ENCODE results near the gene AP1S3.

Gene AP1S3

DNA sequence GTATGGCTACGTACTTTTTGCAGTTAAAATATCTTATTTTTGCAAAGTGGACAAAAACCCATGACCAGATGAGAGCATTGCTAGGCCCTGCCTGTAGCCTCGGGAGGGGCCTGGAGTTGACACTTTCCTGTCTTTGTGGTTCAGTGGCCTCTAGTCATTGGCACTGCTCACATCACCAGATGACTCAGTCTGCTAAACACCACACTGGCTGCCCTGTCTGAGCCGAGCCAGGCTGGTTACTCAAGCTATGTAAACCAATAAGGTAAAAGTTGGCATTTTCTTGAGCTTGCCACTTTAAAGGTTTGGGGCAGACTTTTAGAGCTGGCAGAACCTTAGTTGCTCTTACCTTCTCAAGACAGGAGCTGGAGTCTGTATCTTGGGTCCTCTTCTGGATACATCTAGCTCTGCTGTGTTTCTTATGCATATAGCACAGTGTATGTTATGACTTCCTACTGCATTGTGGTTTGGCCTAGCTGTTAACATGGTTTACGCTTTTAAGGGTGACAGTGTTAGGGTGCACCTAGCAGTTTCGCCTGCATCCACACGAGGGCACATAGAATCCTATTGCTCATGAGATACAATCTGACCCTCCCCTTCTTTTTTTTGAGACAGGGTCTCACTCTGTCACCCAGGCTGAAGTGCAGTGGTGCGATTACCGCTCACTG is 76.4 kb downstream of the AP1S3 start (continued):
- TF ChIP-seq SCRT2 (tag by site-specific recombination; IDR thresholded peaks at IDR 0.05) (no peak), ZNF37A (tag by site-specific recombination; IDR thresholded peaks at IDR 0.05) (no peak), ZNF510 (tag by site-specific recombination; IDR thresholded peaks at IDR 0.05; ENCODE audit: insufficient replicate concordance) (no peak), ZNF324 (tag by site-specific recombination; IDR thresholded peaks at IDR 0.05) (no peak), ZNF670 (tag by site-specific recombination; IDR thresholded peaks at IDR 0.05; ENCODE audit: low read depth) (no peak), ZNF302 (tag by site-specific recombination; IDR thresholded peaks at IDR 0.05; ENCODE audit: low read depth) (no peak), ZNF610 (tag by site-specific recombination; IDR thresholded peaks at IDR 0.05; ENCODE audit: borderline replicate concordance) (no peak), ZNF311 (tag by site-specific recombination; IDR thresholded peaks at IDR 0.05; ENCODE audit: borderline replicate concordance) (no peak), SP2 (tag by site-specific recombination; IDR thresholded peaks at IDR 0.05) (no peak), ZBTB7A (tag by site-specific recombination; IDR thresholded peaks at IDR 0.05; ENCODE audit: low read depth) (no peak), ZNF777 (tag by site-specific recombination; IDR thresholded peaks at IDR 0.05; ENCODE audit: borderline replicate concordance) (no peak)
- TF ChIP-seq, protein P1, sequence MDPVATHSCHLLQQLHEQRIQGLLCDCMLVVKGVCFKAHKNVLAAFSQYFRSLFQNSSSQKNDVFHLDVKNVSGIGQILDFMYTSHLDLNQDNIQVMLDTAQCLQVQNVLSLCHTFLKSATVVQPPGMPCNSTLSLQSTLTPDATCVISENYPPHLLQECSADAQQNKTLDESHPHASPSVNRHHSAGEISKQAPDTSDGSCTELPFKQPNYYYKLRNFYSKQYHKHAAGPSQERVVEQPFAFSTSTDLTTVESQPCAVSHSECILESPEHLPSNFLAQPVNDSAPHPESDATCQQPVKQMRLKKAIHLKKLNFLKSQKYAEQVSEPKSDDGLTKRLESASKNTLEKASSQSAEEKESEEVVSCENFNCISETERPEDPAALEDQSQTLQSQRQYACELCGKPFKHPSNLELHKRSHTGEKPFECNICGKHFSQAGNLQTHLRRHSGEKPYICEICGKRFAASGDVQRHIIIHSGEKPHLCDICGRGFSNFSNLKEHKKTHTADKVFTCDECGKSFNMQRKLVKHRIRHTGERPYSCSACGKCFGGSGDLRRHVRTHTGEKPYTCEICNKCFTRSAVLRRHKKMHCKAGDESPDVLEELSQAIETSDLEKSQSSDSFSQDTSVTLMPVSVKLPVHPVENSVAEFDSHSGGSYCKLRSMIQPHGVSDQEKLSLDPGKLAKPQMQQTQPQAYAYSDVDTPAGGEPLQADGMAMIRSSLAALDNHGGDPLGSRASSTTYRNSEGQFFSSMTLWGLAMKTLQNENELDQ (tag by site-specific recombination; IDR thresholded peaks at IDR 0.05; ENCODE audit: low read depth): no peak
- TF ChIP-seq, protein P2, sequence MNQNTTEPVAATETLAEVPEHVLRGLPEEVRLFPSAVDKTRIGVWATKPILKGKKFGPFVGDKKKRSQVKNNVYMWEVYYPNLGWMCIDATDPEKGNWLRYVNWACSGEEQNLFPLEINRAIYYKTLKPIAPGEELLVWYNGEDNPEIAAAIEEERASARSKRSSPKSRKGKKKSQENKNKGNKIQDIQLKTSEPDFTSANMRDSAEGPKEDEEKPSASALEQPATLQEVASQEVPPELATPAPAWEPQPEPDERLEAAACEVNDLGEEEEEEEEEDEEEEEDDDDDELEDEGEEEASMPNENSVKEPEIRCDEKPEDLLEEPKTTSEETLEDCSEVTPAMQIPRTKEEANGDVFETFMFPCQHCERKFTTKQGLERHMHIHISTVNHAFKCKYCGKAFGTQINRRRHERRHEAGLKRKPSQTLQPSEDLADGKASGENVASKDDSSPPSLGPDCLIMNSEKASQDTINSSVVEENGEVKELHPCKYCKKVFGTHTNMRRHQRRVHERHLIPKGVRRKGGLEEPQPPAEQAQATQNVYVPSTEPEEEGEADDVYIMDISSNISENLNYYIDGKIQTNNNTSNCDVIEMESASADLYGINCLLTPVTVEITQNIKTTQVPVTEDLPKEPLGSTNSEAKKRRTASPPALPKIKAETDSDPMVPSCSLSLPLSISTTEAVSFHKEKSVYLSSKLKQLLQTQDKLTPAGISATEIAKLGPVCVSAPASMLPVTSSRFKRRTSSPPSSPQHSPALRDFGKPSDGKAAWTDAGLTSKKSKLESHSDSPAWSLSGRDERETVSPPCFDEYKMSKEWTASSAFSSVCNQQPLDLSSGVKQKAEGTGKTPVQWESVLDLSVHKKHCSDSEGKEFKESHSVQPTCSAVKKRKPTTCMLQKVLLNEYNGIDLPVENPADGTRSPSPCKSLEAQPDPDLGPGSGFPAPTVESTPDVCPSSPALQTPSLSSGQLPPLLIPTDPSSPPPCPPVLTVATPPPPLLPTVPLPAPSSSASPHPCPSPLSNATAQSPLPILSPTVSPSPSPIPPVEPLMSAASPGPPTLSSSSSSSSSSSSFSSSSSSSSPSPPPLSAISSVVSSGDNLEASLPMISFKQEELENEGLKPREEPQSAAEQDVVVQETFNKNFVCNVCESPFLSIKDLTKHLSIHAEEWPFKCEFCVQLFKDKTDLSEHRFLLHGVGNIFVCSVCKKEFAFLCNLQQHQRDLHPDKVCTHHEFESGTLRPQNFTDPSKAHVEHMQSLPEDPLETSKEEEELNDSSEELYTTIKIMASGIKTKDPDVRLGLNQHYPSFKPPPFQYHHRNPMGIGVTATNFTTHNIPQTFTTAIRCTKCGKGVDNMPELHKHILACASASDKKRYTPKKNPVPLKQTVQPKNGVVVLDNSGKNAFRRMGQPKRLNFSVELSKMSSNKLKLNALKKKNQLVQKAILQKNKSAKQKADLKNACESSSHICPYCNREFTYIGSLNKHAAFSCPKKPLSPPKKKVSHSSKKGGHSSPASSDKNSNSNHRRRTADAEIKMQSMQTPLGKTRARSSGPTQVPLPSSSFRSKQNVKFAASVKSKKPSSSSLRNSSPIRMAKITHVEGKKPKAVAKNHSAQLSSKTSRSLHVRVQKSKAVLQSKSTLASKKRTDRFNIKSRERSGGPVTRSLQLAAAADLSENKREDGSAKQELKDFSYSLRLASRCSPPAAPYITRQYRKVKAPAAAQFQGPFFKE (tag by site-specific recombination; IDR thresholded peaks at IDR 0.05; ENCODE audit: borderline replicate concordance): no peak

DNA sequence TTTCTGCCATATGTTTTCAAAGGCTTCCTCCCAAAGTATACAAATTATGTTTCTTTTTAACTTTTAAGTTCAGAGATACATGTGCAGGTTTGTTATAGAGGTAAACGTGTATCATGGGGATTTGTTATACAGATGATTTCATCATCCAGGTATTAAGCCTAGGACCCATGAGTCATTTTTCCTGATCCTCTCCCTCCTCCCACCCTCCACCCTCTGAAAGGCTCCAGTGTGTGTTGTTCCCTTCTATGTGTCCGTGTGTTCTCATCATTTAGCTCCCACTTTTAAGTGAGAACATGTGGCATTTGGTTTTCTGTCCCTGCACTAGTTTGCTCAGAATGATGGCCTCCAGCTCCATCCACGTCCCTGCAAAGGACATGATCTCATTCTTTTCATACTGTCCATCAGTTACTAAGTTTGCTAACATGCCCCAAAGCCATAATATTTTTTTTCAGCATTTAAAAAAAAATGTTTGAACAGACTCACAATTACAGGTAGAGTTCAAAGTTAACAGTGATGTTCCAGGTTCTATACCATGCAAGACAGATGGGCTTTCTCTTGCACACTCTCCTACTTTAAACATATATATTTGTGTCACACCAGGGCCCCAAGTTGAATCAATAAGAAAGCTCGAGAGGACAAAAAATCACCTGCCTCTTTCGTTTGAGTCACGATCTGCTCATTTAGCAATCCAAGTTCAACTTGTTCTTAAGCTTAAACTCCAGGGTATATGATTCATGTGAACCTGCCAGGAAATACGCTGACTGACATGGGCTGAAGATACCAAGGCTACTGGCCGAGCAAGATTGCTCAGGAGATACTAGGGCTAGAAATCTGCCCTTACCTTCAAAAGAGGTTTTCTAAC is 77.6 kb downstream of the AP1S3 start:
- Histone ChIP-seq H3K9me3 (ENCODE audit: control insufficient read depth, insufficient read depth, low read depth, low read length) (no peaks in the 10 kb centered on the region), H3K27ac (ENCODE audit: extremely low read depth, low read depth, low read length) (no peak overlapping the region), H3K4me3 (ENCODE audit: low read depth, low read length) (no peak overlapping the region), H3K36me3 (ENCODE audit: control insufficient read depth in 2 of 2, insufficient read depth in 1 of 2, low read length in 2 of 2) (no peaks in the 10 kb centered on the region; a peak in 1 of 3 replicates), H3K4me1 (ENCODE audit: control insufficient read depth, insufficient read depth, low read length) (no peaks in the 10 kb centered on the region; the same call in 1 of the 2 replicates)
- ChIA-PET CTCF (interaction anchor here (0.5 to 2.3 kb wide), 4 partner anchors 12 to 38 kb away, joined by 3 to 6 read pairs (median 3); no protein-coding TSS in a partner anchor), POLR2A (no interaction called here)
- no peak for TF ChIP-seq ZNF658 (tag by site-specific recombination; IDR thresholded peaks at IDR 0.05)
- TF ChIP-seq, protein P3, sequence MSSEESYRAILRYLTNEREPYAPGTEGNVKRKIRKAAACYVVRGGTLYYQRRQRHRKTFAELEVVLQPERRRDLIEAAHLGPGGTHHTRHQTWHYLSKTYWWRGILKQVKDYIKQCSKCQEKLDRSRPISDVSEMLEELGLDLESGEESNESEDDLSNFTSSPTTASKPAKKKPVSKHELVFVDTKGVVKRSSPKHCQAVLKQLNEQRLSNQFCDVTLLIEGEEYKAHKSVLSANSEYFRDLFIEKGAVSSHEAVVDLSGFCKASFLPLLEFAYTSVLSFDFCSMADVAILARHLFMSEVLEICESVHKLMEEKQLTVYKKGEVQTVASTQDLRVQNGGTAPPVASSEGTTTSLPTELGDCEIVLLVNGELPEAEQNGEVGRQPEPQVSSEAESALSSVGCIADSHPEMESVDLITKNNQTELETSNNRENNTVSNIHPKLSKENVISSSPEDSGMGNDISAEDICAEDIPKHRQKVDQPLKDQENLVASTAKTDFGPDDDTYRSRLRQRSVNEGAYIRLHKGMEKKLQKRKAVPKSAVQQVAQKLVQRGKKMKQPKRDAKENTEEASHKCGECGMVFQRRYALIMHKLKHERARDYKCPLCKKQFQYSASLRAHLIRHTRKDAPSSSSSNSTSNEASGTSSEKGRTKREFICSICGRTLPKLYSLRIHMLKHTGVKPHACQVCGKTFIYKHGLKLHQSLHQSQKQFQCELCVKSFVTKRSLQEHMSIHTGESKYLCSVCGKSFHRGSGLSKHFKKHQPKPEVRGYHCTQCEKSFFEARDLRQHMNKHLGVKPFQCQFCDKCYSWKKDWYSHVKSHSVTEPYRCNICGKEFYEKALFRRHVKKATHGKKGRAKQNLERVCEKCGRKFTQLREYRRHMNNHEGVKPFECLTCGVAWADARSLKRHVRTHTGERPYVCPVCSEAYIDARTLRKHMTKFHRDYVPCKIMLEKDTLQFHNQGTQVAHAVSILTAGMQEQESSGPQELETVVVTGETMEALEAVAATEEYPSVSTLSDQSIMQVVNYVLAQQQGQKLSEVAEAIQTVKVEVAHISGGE (tag by site-specific recombination; conservative IDR thresholded peaks at IDR 0.05; ENCODE audit: low read depth): 0 out of 2 replicates have a peak, but pooled peaks have one; percentile 30
- TF ChIP-seq, protein P4, sequence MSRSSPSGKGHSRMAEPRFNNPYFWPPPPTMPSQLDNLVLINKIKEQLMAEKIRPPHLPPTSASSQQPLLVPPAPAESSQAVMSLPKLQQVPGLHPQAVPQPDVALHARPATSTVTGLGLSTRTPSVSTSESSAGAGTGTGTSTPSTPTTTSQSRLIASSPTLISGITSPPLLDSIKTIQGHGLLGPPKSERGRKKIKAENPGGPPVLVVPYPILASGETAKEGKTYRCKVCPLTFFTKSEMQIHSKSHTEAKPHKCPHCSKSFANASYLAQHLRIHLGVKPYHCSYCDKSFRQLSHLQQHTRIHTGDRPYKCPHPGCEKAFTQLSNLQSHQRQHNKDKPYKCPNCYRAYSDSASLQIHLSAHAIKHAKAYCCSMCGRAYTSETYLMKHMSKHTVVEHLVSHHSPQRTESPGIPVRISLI (tag by site-specific recombination; IDR thresholded peaks at IDR 0.05): 0 out of 2 replicates have a peak, but pooled peaks have one; percentile 60
- TF ChIP-seq ZNF211 (tag by site-specific recombination; IDR thresholded peaks at IDR 0.05; ENCODE audit: low read depth): no peak
- TF ChIP-seq ZFHX2 (tag by site-specific recombination; conservative IDR thresholded peaks at IDR 0.05): 0 out of 2 replicates have a peak, but pooled peaks have one; percentile 9
- 0 out of 2 replicates have a peak, but pooled peaks have one; percentile 22 for TF ChIP-seq ZNF335 (tag by site-specific recombination; conservative IDR thresholded peaks at IDR 0.05)
- no peak for TF ChIP-seq ZSCAN16 (tag by site-specific recombination; IDR thresholded peaks at IDR 0.05)

Measured in HEK293 (cell line).